HG02938 (cell line): ENCODE measurements around the gene GSG1L.
"Not testable (repeated sequence)": the region's sequence is repeated elsewhere in the genome, so short reads cannot be mapped to it uniquely, and the experiment has no call there.

ENCODE experiments used
- ATAC-seq: cut with Tn5 transposase; IDR thresholded peaks from one replicate; pipeline ENCODE4 v1.9.1; 2021; ENCODE audit warnings: mild to moderate bottlenecking, moderate library complexity; ENCODE audit not compliant: unreplicated experiment

The GSG1L gene

GRCh38 chr16:27985981-27986380 lies 77.5 kb downstream of the GSG1L start:
- ATAC-seq: no peak

- ATAC-seq: no peak
Measured at GRCh38 chr16:27984121-27984520, 79.4 kb downstream of the GSG1L start.

GRCh38 chr16:27983244-27983643 lies 80.3 kb downstream of the GSG1L start:
- ATAC-seq: no peak

- no peak for ATAC-seq
Measured at GRCh38 chr16:27982184-27982583, 81.3 kb downstream of the GSG1L start.

GRCh38 chr16:27980919-27981700 lies 82.4 kb downstream of the GSG1L start:
- no peak for ATAC-seq

- no peak for ATAC-seq
Measured at GRCh38 chr16:27980076-27980775, 83.3 kb downstream of the GSG1L start.

- not testable (repeated sequence) for ATAC-seq
Measured at GRCh38 chr16:27979668-27980067, 83.8 kb downstream of the GSG1L start.

- ATAC-seq: no peak
Measured at GRCh38 chr16:27978876-27979275, 84.6 kb downstream of the GSG1L start.

GRCh38 chr16:27977966-27978365 lies 85.5 kb downstream of the GSG1L start:
- no peak for ATAC-seq

GRCh38 chr16:27976990-27977389 lies 86.5 kb downstream of the GSG1L start:
- ATAC-seq: no peak

- ATAC-seq: no peak
Measured at GRCh38 chr16:27974896-27975540, 88.5 kb downstream of the GSG1L start.

- ATAC-seq: no peak
Measured at GRCh38 chr16:27973678-27974077, 89.8 kb downstream of the GSG1L start.

- ATAC-seq: no peak
Measured at GRCh38 chr16:27972500-27972899, 91.0 kb downstream of the GSG1L start.

GRCh38 chr16:27969574-27969973 lies 93.9 kb downstream of the GSG1L start:
- no peak for ATAC-seq

GRCh38 chr16:27967169-27967568 lies 96.3 kb downstream of the GSG1L start:
- ATAC-seq: no peak

- no peak for ATAC-seq
Measured at GRCh38 chr16:27966756-27967155, 96.8 kb downstream of the GSG1L start.

GRCh38 chr16:27965801-27966200 lies 97.7 kb downstream of the GSG1L start:
- no peak for ATAC-seq

- no peak for ATAC-seq
Measured at GRCh38 chr16:27963471-27963965, 100.0 kb downstream of the GSG1L start.

GRCh38 chr16:27962197-27962596 lies 101.3 kb downstream of the GSG1L start:
- no peak for ATAC-seq

- no peak for ATAC-seq
Measured at GRCh38 chr16:27961296-27961620, 102.3 kb downstream of the GSG1L start.

GRCh38 chr16:27960619-27961295 lies 102.8 kb downstream of the GSG1L start:
- no peak for ATAC-seq
